HG03565 (cell line): Measurements from ENCODE around the gene UBE2G1.
"Not testable (repeated sequence)": the region's sequence is repeated elsewhere in the genome, so short reads cannot be mapped to it uniquely, and the experiment has no call there.

Experiments
- ATAC-seq: cut with Tn5 transposase; IDR thresholded peaks from one replicate; pipeline ENCODE4 v1.9.1; 2021; ENCODE audit warnings: mild to moderate bottlenecking, moderate library complexity; ENCODE audit not compliant: unreplicated experiment

Gene UBE2G1

DNA sequence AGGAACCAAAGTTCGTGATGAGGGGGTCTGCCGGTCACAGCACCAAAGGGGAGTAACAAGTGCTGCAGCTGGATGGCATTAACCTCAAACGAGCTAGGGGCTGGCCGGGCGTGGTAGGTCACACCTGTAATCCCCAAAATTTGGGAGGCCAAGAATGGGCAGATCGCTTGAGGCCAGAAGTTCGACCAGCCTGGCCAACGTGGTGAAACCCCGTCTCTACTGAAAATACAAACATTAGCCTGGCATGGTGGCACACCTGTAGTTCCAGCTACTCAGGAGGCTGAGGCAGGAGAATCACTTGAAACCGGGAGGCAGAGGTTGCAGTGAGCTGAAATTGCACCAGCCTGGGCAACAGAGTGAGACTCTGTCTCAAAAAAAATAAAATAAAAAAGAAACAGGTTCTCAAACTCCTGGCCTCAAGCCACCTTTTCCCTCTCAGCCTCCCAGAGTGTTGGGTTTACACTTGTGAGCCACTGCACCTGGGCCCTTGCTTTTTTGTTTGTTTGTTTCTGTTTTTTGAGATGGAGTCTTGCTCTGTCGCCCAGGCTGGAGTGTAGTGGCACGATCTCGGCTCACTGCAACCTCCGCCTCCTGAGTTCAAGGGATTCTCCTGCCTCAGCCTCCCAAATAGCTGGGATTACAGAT lies 9.4 kb upstream of the UBE2G1 start:
- not testable (repeated sequence) for ATAC-seq

DNA sequence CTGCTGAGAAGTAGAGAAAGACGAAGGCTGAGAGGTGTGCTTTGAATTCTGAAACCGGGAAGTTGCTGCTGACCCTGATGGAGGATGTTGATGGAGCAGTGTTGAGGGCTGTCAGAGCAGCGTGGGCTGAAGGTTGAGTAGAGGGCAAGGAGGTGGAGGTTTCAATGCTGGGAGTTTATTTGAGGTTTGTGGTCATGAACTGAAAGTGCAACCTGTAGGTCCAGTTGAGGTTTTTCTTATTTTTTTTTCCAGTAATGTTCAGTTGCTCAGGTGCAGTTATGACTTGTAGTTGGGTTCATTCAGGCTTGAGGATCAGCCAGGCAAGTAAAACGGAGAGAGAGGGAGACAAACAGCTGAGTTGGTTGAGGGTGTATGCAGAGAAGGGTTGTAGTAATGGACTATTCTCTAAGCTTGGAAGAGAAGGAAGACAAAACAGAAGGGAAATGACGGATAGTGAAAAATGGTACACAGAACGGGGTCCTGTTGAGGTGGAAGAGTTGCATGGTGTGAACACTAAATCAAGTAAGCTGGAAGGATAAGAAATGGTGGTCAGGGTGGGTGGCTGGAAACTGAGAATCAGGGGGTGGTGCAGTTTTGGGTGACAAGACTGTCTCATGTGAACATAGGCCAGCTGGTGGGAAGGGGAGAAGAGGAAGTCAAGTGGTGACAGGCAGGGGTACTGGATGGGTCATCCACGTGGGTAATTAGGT lies 8.7 kb upstream of the UBE2G1 start:
- peak; percentile 76 for ATAC-seq

DNA sequence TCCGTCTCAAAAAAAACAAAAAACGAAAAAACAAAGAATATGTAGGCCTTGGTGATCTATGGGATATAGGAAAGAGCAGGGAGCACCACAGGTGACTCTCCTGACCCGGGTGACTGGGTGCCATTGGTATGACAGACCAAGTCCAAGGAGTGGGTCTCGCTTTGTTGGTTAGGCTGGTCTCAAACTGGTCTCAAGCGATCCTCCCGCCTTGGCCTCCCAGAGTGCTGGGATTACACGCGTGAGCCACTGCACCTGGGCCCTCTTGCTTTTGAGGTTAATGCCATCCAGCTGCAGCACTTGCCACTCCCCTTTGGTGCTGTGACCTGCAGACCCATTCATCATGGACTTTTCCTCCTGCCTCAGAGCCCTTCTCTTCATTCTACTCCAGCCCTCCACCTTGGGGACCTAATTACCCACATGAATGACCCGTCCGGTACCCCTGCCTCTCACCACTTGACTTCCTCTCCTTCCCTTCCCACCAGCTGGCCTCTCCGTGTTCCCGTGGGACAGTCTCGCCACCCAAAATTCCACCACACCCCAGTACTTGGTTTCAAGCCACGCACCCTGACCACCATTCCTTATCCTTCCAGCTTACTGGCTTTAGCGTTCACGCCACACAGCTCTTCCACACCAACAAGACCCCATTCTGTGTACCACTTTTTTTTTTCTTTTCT lies 3.2 kb upstream of the UBE2G1 start:
- ATAC-seq, result no peak

GRCh38 chr17:4368341-4368740 lies 1.9 kb upstream of the UBE2G1 start:
- ATAC-seq, result no peak

DNA sequence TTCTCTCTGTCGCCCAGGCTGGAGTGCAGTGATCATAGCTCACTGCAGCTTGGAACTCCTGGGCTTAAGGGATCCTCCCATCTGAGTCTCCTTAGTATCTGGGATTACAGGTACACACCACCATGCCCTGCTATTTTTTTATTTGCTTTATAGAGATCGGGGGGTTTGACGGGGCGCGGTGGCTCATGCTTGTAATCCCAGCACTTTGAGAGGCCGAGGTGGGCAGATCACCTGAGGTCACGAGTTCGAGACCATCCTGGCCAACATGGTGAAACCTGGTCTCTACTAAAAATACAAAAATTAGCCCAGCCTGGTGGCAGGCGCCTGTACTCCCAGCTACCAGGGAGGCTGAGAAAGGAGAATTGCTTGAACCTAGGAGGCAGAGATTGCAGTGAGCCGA lies 702 bp upstream of the UBE2G1 start:
- not testable (repeated sequence) for ATAC-seq

DNA sequence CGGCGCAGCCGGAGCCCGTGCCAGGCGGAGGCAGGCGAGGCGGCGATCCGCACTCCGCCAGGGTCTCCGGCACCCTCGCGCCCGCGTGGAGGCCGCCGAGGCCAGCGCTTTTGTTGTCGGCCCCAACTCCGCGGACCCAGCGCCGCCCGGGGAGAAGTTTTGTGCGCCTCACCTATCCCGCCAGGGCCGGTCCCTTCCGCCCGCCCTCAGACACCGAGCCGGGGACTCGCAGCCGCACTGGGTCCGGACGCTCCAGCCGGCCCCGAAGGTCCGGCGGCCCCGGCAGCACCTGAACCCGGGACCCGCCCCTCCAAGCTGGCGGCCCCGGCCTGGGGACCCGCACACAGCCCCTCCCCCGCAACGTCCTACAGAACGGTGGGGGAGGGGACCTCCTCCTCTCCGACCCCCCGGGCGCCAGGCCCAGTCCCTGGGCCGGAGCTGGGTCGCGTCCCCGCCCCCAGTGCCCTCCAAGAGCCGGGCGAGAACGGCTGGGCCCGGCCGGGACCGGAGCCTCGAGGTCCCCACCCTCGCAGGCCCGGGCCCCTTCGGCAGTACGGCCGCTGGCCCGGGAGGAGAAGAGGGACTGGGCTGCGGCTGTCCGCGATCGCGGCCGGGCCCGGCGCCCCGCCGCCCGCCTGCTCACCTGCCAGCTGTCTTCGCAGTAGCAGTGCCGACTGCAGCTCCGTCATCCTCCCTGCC lies 698 bp downstream of the UBE2G1 start:
- peak; percentile 20 for ATAC-seq

DNA sequence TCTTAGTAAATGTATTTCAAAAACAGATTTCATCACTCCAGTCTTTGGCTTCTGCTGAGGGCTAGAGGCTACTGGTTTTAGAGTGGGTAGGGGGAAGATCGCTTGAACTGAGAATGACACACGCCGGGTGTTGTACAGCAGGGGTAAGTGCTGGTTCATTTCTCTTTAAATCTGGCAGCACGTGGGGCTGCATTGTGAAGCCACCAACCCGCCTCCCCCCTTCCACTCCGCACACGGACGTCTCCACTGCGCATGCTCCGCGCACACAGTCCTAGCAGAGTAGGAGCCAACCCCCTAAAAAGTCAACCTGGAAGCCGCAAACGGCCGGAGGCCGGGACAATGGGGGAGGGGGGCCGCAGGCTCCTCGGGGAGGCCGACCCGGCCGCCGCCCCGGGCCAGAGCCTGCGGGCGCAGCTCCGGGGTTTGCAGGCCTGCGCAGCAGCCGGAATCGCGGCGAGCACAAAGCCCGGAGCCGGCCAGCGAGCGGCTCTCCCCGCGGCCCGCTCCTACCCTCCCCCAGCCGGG lies 1.3 kb downstream of the UBE2G1 start:
- ATAC-seq, result peak; percentile 39

DNA sequence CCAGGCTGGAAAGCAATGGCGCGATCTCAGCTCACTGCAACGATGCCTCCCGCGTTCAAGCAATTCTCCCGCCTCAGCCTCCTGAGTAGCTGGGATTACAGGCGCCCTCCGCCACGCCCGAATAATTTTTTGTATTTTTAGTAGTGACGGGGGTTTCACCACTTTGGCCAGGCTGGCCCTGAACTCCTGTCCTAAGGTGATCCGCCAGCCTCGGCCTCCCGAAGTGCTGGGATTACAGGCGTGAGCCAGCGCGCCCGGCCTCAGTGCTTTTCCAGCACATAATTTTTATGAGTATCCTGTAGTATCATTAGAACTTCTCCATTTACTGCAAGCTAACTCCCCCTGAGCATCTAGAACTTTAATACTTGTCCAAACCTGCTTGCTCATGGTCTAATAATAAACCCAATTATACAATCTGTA lies 1.8 kb downstream of the UBE2G1 start:
- ATAC-seq, result no peak

DNA sequence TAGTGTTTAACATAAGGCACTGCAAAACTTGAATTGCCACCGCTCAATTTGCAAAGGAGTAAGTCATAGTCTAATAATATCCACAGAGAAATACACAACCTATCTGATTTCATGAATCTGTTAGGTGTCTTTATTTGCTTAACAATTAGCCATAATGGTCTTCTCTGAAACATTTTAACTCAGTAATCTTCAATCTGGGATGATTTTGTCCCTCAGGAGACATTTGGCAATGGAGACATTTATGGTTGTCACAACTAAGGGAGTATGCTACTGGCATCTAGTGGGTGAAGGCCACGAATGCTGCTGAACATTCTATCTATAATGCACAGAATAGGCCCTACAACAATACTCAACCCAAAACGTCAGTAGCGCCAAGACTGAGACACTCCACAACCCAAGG lies 4.3 kb downstream of the UBE2G1 start:
- no peak for ATAC-seq

DNA sequence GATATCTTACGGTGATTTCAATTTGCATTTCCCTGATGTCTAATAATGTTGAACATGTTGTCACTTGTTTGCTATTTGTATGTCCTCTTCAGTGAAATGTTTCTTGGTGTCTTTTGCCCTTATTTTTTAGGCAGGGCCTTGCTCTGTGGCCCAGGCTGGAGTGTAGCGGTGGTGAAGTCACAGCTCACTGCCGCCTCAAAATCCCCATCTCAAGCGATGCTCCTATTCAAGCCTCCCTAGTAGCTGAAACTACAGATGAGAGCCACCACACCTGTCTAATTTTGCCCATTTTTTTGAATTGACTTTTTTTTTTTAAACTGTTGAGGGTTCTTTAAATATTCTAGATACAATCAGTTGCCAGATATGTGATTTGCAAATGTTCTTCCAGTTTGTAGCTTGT lies 8.3 kb downstream of the UBE2G1 start:
- ATAC-seq, result no peak

- no peak for ATAC-seq
Measured at GRCh38 chr17:4357671-4358070, 8.8 kb downstream of the UBE2G1 start.

DNA sequence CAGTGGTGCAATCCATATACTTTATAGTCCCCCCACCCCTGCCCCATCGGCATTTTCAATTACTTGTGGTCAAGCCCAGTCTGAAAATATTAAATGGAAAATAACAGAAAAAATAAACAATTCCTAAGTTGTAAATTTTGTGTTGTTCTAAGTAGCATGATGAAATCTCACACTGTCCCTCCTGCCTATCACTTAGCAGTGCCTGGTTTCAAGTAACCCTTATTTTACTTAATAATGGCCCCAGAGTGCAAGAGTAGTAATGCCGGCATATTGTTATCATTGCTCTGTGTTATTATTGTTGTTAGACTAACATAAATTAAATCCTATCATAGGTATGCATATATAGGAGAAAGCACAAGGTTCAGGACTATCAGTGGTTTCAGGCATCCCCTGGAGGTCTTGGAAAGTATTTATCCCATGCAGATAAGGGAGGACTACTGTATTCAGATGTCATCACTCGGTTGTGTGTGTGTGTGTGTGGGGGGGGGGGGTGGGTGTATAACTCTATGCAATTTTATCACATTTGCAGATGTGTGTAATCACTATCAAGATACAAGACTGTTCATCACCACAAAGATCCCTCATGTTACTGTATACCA lies 9.3 kb downstream of the UBE2G1 start:
- ATAC-seq, result no peak

GRCh38 chr17:4354862-4355514 lies 11.5 kb downstream of the UBE2G1 start:
- no peak for ATAC-seq

- ATAC-seq, result no peak
Measured at GRCh38 chr17:4354206-4354605, 12.3 kb downstream of the UBE2G1 start.

- not testable (repeated sequence) for ATAC-seq
Measured at GRCh38 chr17:4350214-4350613, 16.3 kb downstream of the UBE2G1 start.

DNA sequence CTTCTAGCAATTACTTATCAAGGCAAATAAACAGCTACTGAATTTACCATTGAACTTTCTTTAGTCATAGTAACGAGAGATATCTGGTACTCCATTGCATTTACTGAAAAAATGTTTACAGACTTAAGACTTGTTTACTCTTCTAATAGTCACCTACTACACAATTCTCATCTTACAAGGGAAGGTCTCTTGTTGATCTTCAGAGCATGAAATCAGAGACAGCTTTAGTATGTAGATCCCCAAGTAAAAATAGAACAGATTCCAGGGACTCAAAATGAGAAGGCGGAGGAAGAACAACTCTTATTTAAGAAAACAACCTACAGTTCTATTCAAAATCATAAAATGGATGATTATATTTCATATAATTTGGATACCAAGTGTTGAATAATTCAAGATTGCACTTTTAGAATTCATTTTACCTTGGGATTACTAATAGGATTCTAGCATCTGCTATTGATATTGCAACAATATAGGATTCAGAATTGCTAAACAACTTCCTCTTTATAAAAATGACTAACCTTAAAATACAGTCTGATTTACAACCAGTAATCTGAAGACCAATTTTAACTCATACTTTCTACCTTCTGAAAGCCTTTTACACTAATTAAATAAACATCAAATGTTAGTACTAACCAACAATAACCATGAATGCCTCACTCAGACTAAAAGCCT lies 20.8 kb downstream of the UBE2G1 start:
- ATAC-seq, result no peak

DNA sequence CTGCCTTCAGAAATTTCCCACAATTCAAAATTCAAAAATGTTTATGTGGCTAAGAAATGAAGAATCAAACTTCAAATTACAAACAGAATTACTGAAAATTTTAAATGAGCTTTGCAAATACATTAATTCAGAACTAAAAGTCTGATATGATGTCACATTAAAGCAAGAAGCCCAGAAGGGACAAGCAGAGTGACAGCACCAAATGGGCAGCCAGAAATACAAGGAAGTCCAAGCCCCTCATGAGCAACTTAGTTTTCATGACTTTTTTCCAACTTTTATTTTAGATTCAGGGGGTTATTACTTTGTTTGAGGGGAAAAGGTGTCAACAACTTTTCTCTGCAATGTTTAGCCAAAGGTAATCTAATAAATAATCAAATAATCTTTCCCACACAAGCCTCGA lies 21.5 kb downstream of the UBE2G1 start:
- ATAC-seq, result no peak

DNA sequence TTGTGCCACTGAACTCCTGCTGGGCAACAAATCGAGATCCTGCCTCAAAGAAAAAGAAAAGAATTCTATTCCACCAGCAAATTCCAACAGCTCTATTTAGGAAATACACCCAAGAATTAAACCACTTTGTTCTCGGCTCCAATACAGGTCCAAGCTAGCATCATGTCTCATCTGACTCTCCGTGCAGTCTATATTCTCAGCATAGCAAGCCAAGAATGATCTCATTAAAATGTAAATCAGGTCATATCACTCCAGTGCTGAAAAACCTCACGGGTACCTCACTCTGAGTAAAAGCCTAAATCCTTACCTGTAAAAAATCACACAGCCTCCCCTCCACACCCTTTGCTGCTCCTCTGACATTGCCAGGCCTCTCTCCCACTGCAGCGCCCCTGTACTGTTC lies 23.9 kb downstream of the UBE2G1 start:
- ATAC-seq, result no peak

GRCh38 chr17:4341616-4341977 lies 24.9 kb downstream of the UBE2G1 start:
- ATAC-seq, result no peak
